HEK293 (cell line): Measurements from ENCODE around the gene CDC37L1.

Experiments used
- CTCF ChIA-PET: fragments of 350-600 bp; formaldehyde crosslinking; extraction: SDS; loops from one replicate; lab custom pipeline; 2021; ENCODE audit warnings: antibody characterized with exemption; lab: Yijun Ruan, JAX
- POLR2A ChIA-PET: fragments of 300-600 bp; formaldehyde crosslinking; extraction: SDS; loops from one replicate; lab custom pipeline; 2020; ENCODE audit warnings: antibody characterized with exemption, inconsistent platforms; lab: Yijun Ruan, JAX
- H3K27ac ChIP-seq: fragments of 200-500 bp; sonication (Bioruptor generic); 2 replicates; pipeline ENCODE4 v1.5.1; 2014; ENCODE audit warnings: low read depth, low read length, control low read depth, inconsistent platforms; ENCODE audit errors: extremely low read depth
- H3K36me3 ChIP-seq, 2 experiments: fragments of 200-500 bp in 1 of 2; sonication (Bioruptor generic) in 1 of 2; 1 replicate in 1 of 2; 2 replicates in 1 of 2; pipeline ENCODE4 v1.5.1; 2014 to 2017; ENCODE audit warnings: inconsistent platforms in 2 of 2, low read length in 2 of 2; ENCODE audit not compliant: control insufficient read depth in 2 of 2, insufficient read depth in 1 of 2
- H3K4me1 ChIP-seq: fragments of 200-500 bp; sonication (Bioruptor generic); 2 replicates; pipeline ENCODE4 v1.5.1; 2014; ENCODE audit warnings: mild to moderate bottlenecking, low read length, inconsistent platforms; ENCODE audit not compliant: control insufficient read depth, insufficient read depth
- H3K4me3 ChIP-seq: 2 replicates; pipeline ENCODE4 v1.5.1; 2011; ENCODE audit warnings: low read depth, mild to moderate bottlenecking, control low read depth, low read length, moderate library complexity
- H3K9me3 ChIP-seq: fragments of 200-500 bp; sonication (Bioruptor generic); 2 replicates; pipeline ENCODE4 v1.5.1; 2014; ENCODE audit warnings: low read depth, low read length, inconsistent platforms; ENCODE audit not compliant: control insufficient read depth, insufficient read depth
- BCL6B ChIP-seq: fragments of 450-650 bp; formaldehyde crosslinking; IDR thresholded peaks from 2 replicates; pipeline ENCODE4 v1.5.1; 2017; ENCODE audit warnings: missing biosample characterization, missing genetic modification characterization
- GLI4 ChIP-seq: fragments of 450-650 bp; formaldehyde crosslinking; IDR thresholded peaks from 2 replicates; pipeline ENCODE4 v1.5.1; 2016; ENCODE audit warnings: missing biosample characterization, missing genetic modification characterization
- IKZF3 ChIP-seq: fragments of 450-650 bp; IDR thresholded peaks from 2 replicates; pipeline ENCODE4 v1.5.0; 2018; ENCODE audit warnings: missing biosample characterization, mild to moderate bottlenecking, missing genetic modification characterization, moderate library complexity
- KLF9 ChIP-seq: fragments of 450-650 bp; formaldehyde crosslinking; IDR thresholded peaks from 2 replicates; pipeline ENCODE4 v1.5.1; 2016; ENCODE audit warnings: missing biosample characterization, missing genetic modification characterization, low read depth
- ZBTB6 ChIP-seq: fragments of 450-650 bp; formaldehyde crosslinking; IDR thresholded peaks from 2 replicates; pipeline ENCODE4 v1.5.1; 2017; ENCODE audit warnings: missing biosample characterization, missing genetic modification characterization
- ZBTB8A ChIP-seq: fragments of 450-650 bp; formaldehyde crosslinking; IDR thresholded peaks from 2 replicates; pipeline ENCODE4 v1.5.1; 2016; ENCODE audit warnings: missing biosample characterization, missing genetic modification characterization
- ZFP37 ChIP-seq: fragments of 450-650 bp; formaldehyde crosslinking; IDR thresholded peaks from 2 replicates; pipeline ENCODE4 v1.5.1; 2016; ENCODE audit warnings: missing biosample characterization, missing genetic modification characterization
- ZFP69B ChIP-seq: fragments of 450-650 bp; formaldehyde crosslinking; IDR thresholded peaks from 2 replicates; pipeline ENCODE4 v1.5.1; 2016; ENCODE audit warnings: missing biosample characterization, missing genetic modification characterization
- ZNF223 ChIP-seq: fragments of 450-650 bp; formaldehyde crosslinking; IDR thresholded peaks from 2 replicates; pipeline ENCODE4 v1.5.1; 2016; ENCODE audit warnings: missing biosample characterization, missing genetic modification characterization
- ZNF280D ChIP-seq: fragments of 450-650 bp; formaldehyde crosslinking; IDR thresholded peaks from 2 replicates; pipeline ENCODE4 v1.5.1; 2016; ENCODE audit warnings: missing biosample characterization, missing genetic modification characterization
- ZNF311 ChIP-seq: fragments of 450-650 bp; formaldehyde crosslinking; IDR thresholded peaks from 2 replicates; pipeline ENCODE4 v1.5.1; 2017; ENCODE audit warnings: missing biosample characterization, missing genetic modification characterization, borderline replicate concordance
- ZNF350 ChIP-seq: fragments of 450-650 bp; formaldehyde crosslinking; IDR thresholded peaks from 2 replicates; pipeline ENCODE4 v1.5.0; 2017; ENCODE audit warnings: missing biosample characterization, mild to moderate bottlenecking, missing genetic modification characterization
- ZNF391 ChIP-seq: fragments of 450-650 bp; formaldehyde crosslinking; IDR thresholded peaks from 2 replicates; pipeline ENCODE4 v1.5.1; 2016; ENCODE audit warnings: low read depth, missing biosample characterization, missing genetic modification characterization, borderline replicate concordance
- ZNF416 ChIP-seq: fragments of 450-650 bp; formaldehyde crosslinking; IDR thresholded peaks from 2 replicates; pipeline ENCODE4 v1.5.1; 2016; ENCODE audit warnings: missing biosample characterization, missing genetic modification characterization
- ZNF549 ChIP-seq: fragments of 450-650 bp; IDR thresholded peaks from 2 replicates; pipeline ENCODE4 v1.5.1; 2018; ENCODE audit warnings: missing biosample characterization, missing genetic modification characterization, mild to moderate bottlenecking, inconsistent platforms, moderate library complexity
- ZNF558 ChIP-seq: fragments of 450-650 bp; formaldehyde crosslinking; IDR thresholded peaks from 2 replicates; pipeline ENCODE4 v1.5.1; 2016; ENCODE audit warnings: missing biosample characterization, missing genetic modification characterization
- ZNF658 ChIP-seq: fragments of 450-650 bp; formaldehyde crosslinking; IDR thresholded peaks from 2 replicates; pipeline ENCODE4; 2016; ENCODE audit warnings: missing biosample characterization, missing genetic modification characterization
- ZNF768 ChIP-seq: fragments of 450-650 bp; formaldehyde crosslinking; IDR thresholded peaks from 2 replicates; pipeline ENCODE4 v1.5.1; 2018; ENCODE audit warnings: missing biosample characterization, mild to moderate bottlenecking, missing genetic modification characterization
- ZNF792 ChIP-seq: fragments of 450-650 bp; formaldehyde crosslinking; IDR thresholded peaks from 2 replicates; pipeline ENCODE4 v1.5.1; 2016; ENCODE audit warnings: missing biosample characterization, missing genetic modification characterization
- ZNF843 ChIP-seq: fragments of 450-650 bp; formaldehyde crosslinking; IDR thresholded peaks from 2 replicates; pipeline ENCODE4 v1.5.1; 2016; ENCODE audit warnings: missing biosample characterization, missing genetic modification characterization
- ZSCAN4 ChIP-seq: fragments of 450-650 bp; formaldehyde crosslinking; IDR thresholded peaks from 2 replicates; pipeline ENCODE4 v1.5.1; 2017; ENCODE audit warnings: missing biosample characterization, missing genetic modification characterization

The CDC37L1 gene

GRCh38 chr9:4725706-4726442 is 46.5 kb downstream of the CDC37L1 start (continued):
- TF ChIP-seq ZNF311 (tag by site-specific recombination): no peak
- no peak for TF ChIP-seq IKZF3 (tag by site-specific recombination)
- TF ChIP-seq, all 188 proteins: peak for 0

GRCh38 chr9:4727593-4727992 is 48.2 kb downstream of the CDC37L1 start:
- POLR2A ChIA-PET: interaction anchor here (0.8 kb wide), 1 partner anchor 13 kb away, joined by 4 read pairs; the partner anchor contains the start of gene AK3
- CTCF ChIA-PET: no interaction called here
- H3K27ac ChIP-seq: no peak overlapping the region
- H3K4me3 ChIP-seq: no peak overlapping the region
- no peaks in the 10 kb centered on the region for H3K4me1 ChIP-seq
- TF ChIP-seq ZBTB8A: no peak
- no peak for TF ChIP-seq GLI4
- no peak for TF ChIP-seq IKZF3 (tag by site-specific recombination)
- TF ChIP-seq ZNF223: no peak
- no peak for TF ChIP-seq ZFP37
- no peak for TF ChIP-seq ZNF558 (tag by site-specific recombination)
- TF ChIP-seq ZNF350 (tag by site-specific recombination): no peak
- TF ChIP-seq ZNF768 (tag by site-specific recombination): no peak
- no peak for TF ChIP-seq ZFP69B (tag by site-specific recombination)
- TF ChIP-seq ZNF843: no peak
- no peak for TF ChIP-seq ZNF280D (tag by site-specific recombination)
- no peak for TF ChIP-seq BCL6B (tag by site-specific recombination)
- TF ChIP-seq ZNF658: no peak
- no peak for TF ChIP-seq ZNF792 (tag by site-specific recombination)
- no peak for TF ChIP-seq ZSCAN4 (tag by site-specific recombination)
- TF ChIP-seq ZNF549 (tag by site-specific recombination): no peak
- no peak for TF ChIP-seq ZBTB6 (tag by site-specific recombination)
- TF ChIP-seq ZNF416 (tag by site-specific recombination): no peak
- TF ChIP-seq KLF9 (tag by site-specific recombination): no peak
- no peak for TF ChIP-seq ZNF391
- H3K36me3 ChIP-seq: peaks cover 0 to 9% of the 10 kb centered on the region in 2 experiments; a peak in 2 of 3 replicates
- no peaks in the 10 kb centered on the region for H3K9me3 ChIP-seq
